ENCODE results near the gene EFCC1. TPM values are rescaled to one million over a fixed set of nuclear protein-coding genes. Genes with fewer than 3 reads are reported as not detected.

EFCC1 gene
- total RNA-seq, 1 experiment from 2014 or later = 0.08 TPM

GRCh38 chr3:129040039-129040336, 38.9 kb downstream of the EFCC1 start:
- Histone ChIP-seq H3K27me3 (peaks cover 6% of the 10 kb centered on the region; the same call in 1 of the 2 replicates), H3K27ac (no peak overlapping the region), H3K4me1 (peaks cover 15% of the 10 kb centered on the region), H3K9me3 (replicated peaks) (no peaks in the 10 kb centered on the region), H3K36me3 (no peaks in the 10 kb centered on the region), H3K4me3 (no peak overlapping the region)
- no peak for DNase-seq

- Histone ChIP-seq H3K27me3 (peaks cover 6% of the 10 kb centered on the region; the same call in 1 of the 2 replicates), H3K4me3 (no peak overlapping the region), H3K36me3 (no peaks in the 10 kb centered on the region), H3K27ac (no peak overlapping the region), H3K9me3 (replicated peaks) (no peaks in the 10 kb centered on the region), H3K4me1 (peaks cover 15% of the 10 kb centered on the region)
- no peak for DNase-seq
Observed at GRCh38 chr3:129040579-129041300, 39.6 kb downstream of the EFCC1 start.

- Histone ChIP-seq H3K27ac (no peak overlapping the region), H3K4me1 (no peaks in the 10 kb centered on the region), H3K36me3 (no peaks in the 10 kb centered on the region), H3K4me3 (no peak overlapping the region), H3K9me3 (replicated peaks) (no peaks in the 10 kb centered on the region), H3K27me3 (peaks cover 6% of the 10 kb centered on the region; the same call in 1 of the 2 replicates)
- DNase-seq = no peak
Observed at GRCh38 chr3:129045675-129046036, 44.6 kb downstream of the EFCC1 start.

GRCh38 chr3:129046037-129046731, 45.1 kb downstream of the EFCC1 start:
- no peak overlapping the region for H3K4me3 ChIP-seq
- no peaks in the 10 kb centered on the region for H3K36me3 ChIP-seq
- H3K27me3 ChIP-seq = peaks cover 6% of the 10 kb centered on the region; the same call in 1 of the 2 replicates
- no peaks in the 10 kb centered on the region for H3K4me1 ChIP-seq
- no peak overlapping the region for H3K27ac ChIP-seq
- H3K9me3 ChIP-seq (replicated peaks) = no peaks in the 10 kb centered on the region
- no peak for DNase-seq

GRCh38 chr3:129046732-129047552, 45.8 kb downstream of the EFCC1 start:
- no peak for DNase-seq

GRCh38 chr3:129047553-129047839, 46.4 kb downstream of the EFCC1 start:
- H3K4me1 ChIP-seq = no peaks in the 10 kb centered on the region
- no peaks in the 10 kb centered on the region for H3K9me3 ChIP-seq (replicated peaks)
- no peak overlapping the region for H3K4me3 ChIP-seq
- no peaks in the 10 kb centered on the region for H3K36me3 ChIP-seq
- H3K27me3 ChIP-seq = no peaks in the 10 kb centered on the region; the same call in 1 of the 2 replicates
- no peak overlapping the region for H3K27ac ChIP-seq
- DNase-seq = no peak

More at GRCh38 chr3:129046732-129047552, 45.8 kb downstream of the EFCC1 start:
- no peaks in the 10 kb centered on the region for H3K9me3 ChIP-seq (replicated peaks)
- no peak overlapping the region for H3K27ac ChIP-seq
- H3K4me3 ChIP-seq = no peak overlapping the region
- peaks cover 4% of the 10 kb centered on the region; the same call in 1 of the 2 replicates for H3K27me3 ChIP-seq
- H3K36me3 ChIP-seq = no peaks in the 10 kb centered on the region
- H3K4me1 ChIP-seq = no peaks in the 10 kb centered on the region

- Histone ChIP-seq H3K4me3 (no peak overlapping the region), H3K27me3 (no peaks in the 10 kb centered on the region), H3K4me1 (0 out of 2 replicates have a peak, but pooled peaks cover 2% of the 10 kb centered on the region), H3K27ac (no peak overlapping the region), H3K9me3 (replicated peaks) (no peaks in the 10 kb centered on the region), H3K36me3 (no peaks in the 10 kb centered on the region)
- no peak for DNase-seq
Observed at GRCh38 chr3:129050556-129051295, 49.6 kb downstream of the EFCC1 start.

GRCh38 chr3:129051871-129052340, 50.8 kb downstream of the EFCC1 start:
- no peak for DNase-seq
- no peaks in the 10 kb centered on the region for H3K27me3 ChIP-seq
- H3K4me3 ChIP-seq = no peak overlapping the region
- no peaks in the 10 kb centered on the region for H3K36me3 ChIP-seq
- H3K27ac ChIP-seq = no peak overlapping the region
- H3K4me1 ChIP-seq = 0 out of 2 replicates have a peak, but pooled peaks cover 2% of the 10 kb centered on the region
- no peaks in the 10 kb centered on the region for H3K9me3 ChIP-seq (replicated peaks)

GRCh38 chr3:129052675-129053074, 51.6 kb downstream of the EFCC1 start:
- H3K27me3 ChIP-seq = no peaks in the 10 kb centered on the region
- H3K36me3 ChIP-seq = no peaks in the 10 kb centered on the region
- no peak for DNase-seq
- no peak overlapping the region for H3K4me3 ChIP-seq
- H3K4me1 ChIP-seq = 0 out of 2 replicates have a peak, but pooled peaks cover 2% of the 10 kb centered on the region
- H3K9me3 ChIP-seq (replicated peaks) = no peaks in the 10 kb centered on the region
- H3K27ac ChIP-seq = no peak overlapping the region

- Histone ChIP-seq H3K36me3 (no peaks in the 10 kb centered on the region), H3K27me3 (peaks cover 2% of the 10 kb centered on the region; the same call in 1 of the 2 replicates), H3K4me1 (0 out of 2 replicates have a peak, but pooled peaks cover 2% of the 10 kb centered on the region), H3K27ac (no peak overlapping the region), H3K4me3 (no peak overlapping the region), H3K9me3 (replicated peaks) (no peaks in the 10 kb centered on the region)
- DNase-seq = no peak
Observed at GRCh38 chr3:129054605-129055104, 53.6 kb downstream of the EFCC1 start.

GRCh38 chr3:129056451-129057173, 55.5 kb downstream of the EFCC1 start:
- Histone ChIP-seq H3K4me3 (no peak overlapping the region), H3K27me3 (peaks cover 7% of the 10 kb centered on the region; the same call in 1 of the 2 replicates)
- DNase-seq = no peak

GRCh38 chr3:129057249-129057648, 56.1 kb downstream of the EFCC1 start:
- Histone ChIP-seq H3K27me3 (peaks cover 7% of the 10 kb centered on the region; the same call in 1 of the 2 replicates), H3K36me3 (no peaks in the 10 kb centered on the region), H3K4me3 (no peak overlapping the region), H3K9me3 (replicated peaks) (no peaks in the 10 kb centered on the region), H3K27ac (no peak overlapping the region), H3K4me1 (0 out of 2 replicates have a peak, but pooled peaks cover 2% of the 10 kb centered on the region)
- DNase-seq = no peak

More at GRCh38 chr3:129056451-129057173, 55.5 kb downstream of the EFCC1 start:
- H3K36me3 ChIP-seq = no peaks in the 10 kb centered on the region
- no peak overlapping the region for H3K27ac ChIP-seq
- 0 out of 2 replicates have a peak, but pooled peaks cover 2% of the 10 kb centered on the region for H3K4me1 ChIP-seq
- H3K9me3 ChIP-seq (replicated peaks) = no peaks in the 10 kb centered on the region

- peaks cover 7% of the 10 kb centered on the region; the same call in 1 of the 2 replicates for H3K27me3 ChIP-seq
- no peak overlapping the region for H3K27ac ChIP-seq
- H3K36me3 ChIP-seq = no peaks in the 10 kb centered on the region
- no peak overlapping the region for H3K4me3 ChIP-seq
- no peaks in the 10 kb centered on the region for H3K9me3 ChIP-seq (replicated peaks)
- H3K4me1 ChIP-seq = 0 out of 2 replicates have a peak, but pooled peaks cover under 1% of the 10 kb centered on the region
- no peak for DNase-seq
Observed at GRCh38 chr3:129058441-129059200, 57.5 kb downstream of the EFCC1 start.
